HG03565 (cell line): ENCODE data around the gene DUSP22.
"Not testable (repeated sequence)": the region's sequence is repeated elsewhere in the genome, so short reads cannot be mapped to it uniquely, and the experiment has no call there.

Experiments
- ATAC-seq: cut with Tn5 transposase; IDR thresholded peaks from one replicate; pipeline ENCODE4 v1.9.1; 2021; ENCODE audit warnings: mild to moderate bottlenecking, moderate library complexity; ENCODE audit not compliant: unreplicated experiment

DUSP22 gene

GRCh38 chr6:362231-362923 lies 70.1 kb downstream of the DUSP22 start:
- ATAC-seq: no peak

GRCh38 chr6:362924-363249 lies 70.6 kb downstream of the DUSP22 start:
- no peak for ATAC-seq

- ATAC-seq: no peak
Measured at GRCh38 chr6:363291-363690, 71.0 kb downstream of the DUSP22 start.

GRCh38 chr6:363909-364308 lies 71.6 kb downstream of the DUSP22 start:
- no peak for ATAC-seq

GRCh38 chr6:364609-365540 lies 72.6 kb downstream of the DUSP22 start:
- ATAC-seq: no peak

- ATAC-seq: no peak
Measured at GRCh38 chr6:365835-366234, 73.5 kb downstream of the DUSP22 start.

- no peak for ATAC-seq
Measured at GRCh38 chr6:366389-367297, 74.4 kb downstream of the DUSP22 start.

GRCh38 chr6:367298-367794 lies 75.1 kb downstream of the DUSP22 start:
- ATAC-seq: no peak

GRCh38 chr6:367891-368630 lies 75.8 kb downstream of the DUSP22 start:
- ATAC-seq: no peak

- ATAC-seq: no peak
Measured at GRCh38 chr6:369559-370431, 77.5 kb downstream of the DUSP22 start.

- no peak for ATAC-seq
Measured at GRCh38 chr6:370555-370954, 78.3 kb downstream of the DUSP22 start.

GRCh38 chr6:371851-372250 lies 79.6 kb downstream of the DUSP22 start:
- ATAC-seq: not testable (repeated sequence)

- ATAC-seq: no peak
Measured at GRCh38 chr6:372336-372911, 80.1 kb downstream of the DUSP22 start.

GRCh38 chr6:373031-373430 lies 80.7 kb downstream of the DUSP22 start:
- no peak for ATAC-seq

GRCh38 chr6:373773-374724 lies 81.8 kb downstream of the DUSP22 start:
- ATAC-seq: no peak

GRCh38 chr6:374956-375355 lies 82.7 kb downstream of the DUSP22 start:
- ATAC-seq: no peak

- no peak for ATAC-seq
Measured at GRCh38 chr6:376827-377640, 84.7 kb downstream of the DUSP22 start.
